LNCAP (cell line): ENCODE results near the gene VN1R4.
"Not testable (repeated sequence)": the region's sequence is repeated elsewhere in the genome, so short reads cannot be mapped to it uniquely, and the experiment has no call there.

Experiments
- CTCF ChIP-seq: fragments of 450-650 bp; IDR thresholded peaks from 2 replicates; pipeline ENCODE4 v1.5.1; 2017; ENCODE audit warnings: mild to moderate bottlenecking

The VN1R4 gene

GRCh38 chr19:53267623-53268022 lies at the start of gene VN1R4:
VN1R4 (minus strand) TSS chr19:53267723; CDS start chr19:53267665, 58 bp downstream.
- TF ChIP-seq CTCF: not testable (repeated sequence)

GRCh38 chr19:53311897-53312296 lies 44.4 kb upstream of the VN1R4 start:
- TF ChIP-seq CTCF: no peak

- no peak for TF ChIP-seq CTCF
Measured at GRCh38 chr19:53311044-53311443, 43.5 kb upstream of the VN1R4 start.

- no peak; the same call in 1 of the 2 replicates for TF ChIP-seq CTCF
Measured at GRCh38 chr19:53308339-53308811, 40.9 kb upstream of the VN1R4 start.

- no peak for TF ChIP-seq CTCF
Measured at GRCh38 chr19:53294786-53295441, 27.4 kb upstream of the VN1R4 start.

- no peak for TF ChIP-seq CTCF
Measured at GRCh38 chr19:53290758-53291549, 23.4 kb upstream of the VN1R4 start.

GRCh38 chr19:53285087-53285486 lies 17.6 kb upstream of the VN1R4 start:
- TF ChIP-seq CTCF: no peak
